Measurements from ENCODE around the gene RERE.

Gene RERE

DNA sequence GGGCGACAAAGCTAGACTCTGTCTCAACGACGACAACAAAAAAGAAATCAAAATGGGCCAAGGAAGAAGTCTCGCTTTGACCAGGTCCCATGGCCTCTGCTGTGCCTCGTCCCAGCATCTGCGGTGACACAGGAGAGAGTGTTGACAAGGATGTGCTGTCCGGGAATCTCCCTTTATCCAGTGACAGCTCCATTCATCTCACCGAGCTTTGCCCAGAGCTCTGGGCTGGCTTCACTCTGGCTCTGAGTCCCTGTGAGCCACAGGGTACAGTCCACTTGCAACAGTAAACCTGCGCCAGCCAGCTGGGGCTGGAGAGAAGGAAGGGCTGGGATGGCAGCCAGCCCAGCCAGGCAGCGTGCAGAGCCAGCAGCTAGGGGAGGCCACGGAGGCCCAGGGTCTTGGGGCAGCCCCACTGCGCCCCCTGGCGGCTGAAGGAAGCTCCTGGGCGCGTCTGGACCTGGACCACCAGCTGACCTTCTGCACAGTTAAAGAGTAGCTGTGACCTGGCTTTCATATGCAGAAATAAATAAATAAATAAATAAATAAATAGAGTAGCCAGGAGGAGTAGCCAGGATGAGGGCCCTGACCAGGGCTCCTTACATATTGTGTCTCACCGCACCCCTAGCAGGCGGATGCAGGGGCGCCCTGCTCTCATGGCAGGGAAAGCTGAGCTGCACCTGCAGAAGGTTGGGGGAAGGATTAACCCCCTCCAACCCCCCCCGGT lies 31.4 kb upstream of the RERE start (continued):
- TF ChIP-seq ZNF133 (tag by site-specific recombination; IDR thresholded peaks at IDR 0.05) (no peak), ZNF518A (tag by site-specific recombination; conservative IDR thresholded peaks at IDR 0.05; ENCODE audit: low read depth) (peak; percentile 72), GLI2 (tag by site-specific recombination; IDR thresholded peaks at IDR 0.05; ENCODE audit: borderline replicate concordance, low read depth) (no peak), ZBTB21 (tag by site-specific recombination; IDR thresholded peaks at IDR 0.05) (no peak), ZNF302 (tag by site-specific recombination; IDR thresholded peaks at IDR 0.05; ENCODE audit: low read depth) (no peak), ZNF571 (tag by site-specific recombination; IDR thresholded peaks at IDR 0.05) (no peak), ZNF776 (tag by site-specific recombination; IDR thresholded peaks at IDR 0.05; ENCODE audit: borderline replicate concordance) (no peak), ZNF23 (tag by site-specific recombination; IDR thresholded peaks at IDR 0.05; ENCODE audit: borderline replicate concordance) (no peak), ZBTB17 (tag by site-specific recombination; IDR thresholded peaks at IDR 0.05) (peak; percentile 75), ZNF157 (tag by site-specific recombination; IDR thresholded peaks at IDR 0.05) (no peak), ZNF785 (tag by site-specific recombination; IDR thresholded peaks at IDR 0.05) (no peak), ZNF580 (tag by site-specific recombination; IDR thresholded peaks at IDR 0.05) (no peak), ZNF10 (tag by site-specific recombination; IDR thresholded peaks at IDR 0.05) (no peak), ZNF391 (tag by site-specific recombination; IDR thresholded peaks at IDR 0.05; ENCODE audit: borderline replicate concordance, low read depth) (peak; percentile 29; the same call in 1 of the 2 replicates), ZNF548 (tag by site-specific recombination; IDR thresholded peaks at IDR 0.05) (no peak), ZFP3 (tag by site-specific recombination; IDR thresholded peaks at IDR 0.05; ENCODE audit: low read depth) (no peak), ZSCAN30 (tag by site-specific recombination; IDR thresholded peaks at IDR 0.05) (peak; percentile 94), ZNF138 (tag by site-specific recombination; IDR thresholded peaks at IDR 0.05; ENCODE audit: borderline replicate concordance) (no peak), ZNF555 (tag by site-specific recombination; conservative IDR thresholded peaks at IDR 0.05) (no peak; the same call in 1 of the 2 replicates), ZNF521 (tag by site-specific recombination; IDR thresholded peaks at IDR 0.05) (no peak), SCRT2 (tag by site-specific recombination; IDR thresholded peaks at IDR 0.05) (0 out of 2 replicates have a peak, but pooled peaks have one; percentile 41), ZNF140 (tag by site-specific recombination; IDR thresholded peaks at IDR 0.05) (no peak), ELK4 (IDR thresholded peaks at IDR 0.05; ENCODE audit: borderline replicate concordance, low read depth, low read length) (no peak)
- TF ChIP-seq, protein P1, sequence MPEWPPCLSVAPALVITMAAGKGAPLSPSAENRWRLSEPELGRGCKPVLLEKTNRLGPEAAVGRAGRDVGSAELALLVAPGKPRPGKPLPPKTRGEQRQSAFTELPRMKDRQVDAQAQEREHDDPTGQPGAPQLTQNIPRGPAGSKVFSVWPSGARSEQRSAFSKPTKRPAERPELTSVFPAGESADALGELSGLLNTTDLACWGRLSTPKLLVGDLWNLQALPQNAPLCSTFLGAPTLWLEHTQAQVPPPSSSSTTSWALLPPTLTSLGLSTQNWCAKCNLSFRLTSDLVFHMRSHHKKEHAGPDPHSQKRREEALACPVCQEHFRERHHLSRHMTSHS (tag by site-specific recombination; IDR thresholded peaks at IDR 0.05): no peak
- TF ChIP-seq, protein P2, sequence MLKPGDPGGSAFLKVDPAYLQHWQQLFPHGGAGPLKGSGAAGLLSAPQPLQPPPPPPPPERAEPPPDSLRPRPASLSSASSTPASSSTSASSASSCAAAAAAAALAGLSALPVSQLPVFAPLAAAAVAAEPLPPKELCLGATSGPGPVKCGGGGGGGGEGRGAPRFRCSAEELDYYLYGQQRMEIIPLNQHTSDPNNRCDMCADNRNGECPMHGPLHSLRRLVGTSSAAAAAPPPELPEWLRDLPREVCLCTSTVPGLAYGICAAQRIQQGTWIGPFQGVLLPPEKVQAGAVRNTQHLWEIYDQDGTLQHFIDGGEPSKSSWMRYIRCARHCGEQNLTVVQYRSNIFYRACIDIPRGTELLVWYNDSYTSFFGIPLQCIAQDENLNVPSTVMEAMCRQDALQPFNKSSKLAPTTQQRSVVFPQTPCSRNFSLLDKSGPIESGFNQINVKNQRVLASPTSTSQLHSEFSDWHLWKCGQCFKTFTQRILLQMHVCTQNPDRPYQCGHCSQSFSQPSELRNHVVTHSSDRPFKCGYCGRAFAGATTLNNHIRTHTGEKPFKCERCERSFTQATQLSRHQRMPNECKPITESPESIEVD (tag by site-specific recombination; IDR thresholded peaks at IDR 0.05): no peak
- TF ChIP-seq, protein P3, sequence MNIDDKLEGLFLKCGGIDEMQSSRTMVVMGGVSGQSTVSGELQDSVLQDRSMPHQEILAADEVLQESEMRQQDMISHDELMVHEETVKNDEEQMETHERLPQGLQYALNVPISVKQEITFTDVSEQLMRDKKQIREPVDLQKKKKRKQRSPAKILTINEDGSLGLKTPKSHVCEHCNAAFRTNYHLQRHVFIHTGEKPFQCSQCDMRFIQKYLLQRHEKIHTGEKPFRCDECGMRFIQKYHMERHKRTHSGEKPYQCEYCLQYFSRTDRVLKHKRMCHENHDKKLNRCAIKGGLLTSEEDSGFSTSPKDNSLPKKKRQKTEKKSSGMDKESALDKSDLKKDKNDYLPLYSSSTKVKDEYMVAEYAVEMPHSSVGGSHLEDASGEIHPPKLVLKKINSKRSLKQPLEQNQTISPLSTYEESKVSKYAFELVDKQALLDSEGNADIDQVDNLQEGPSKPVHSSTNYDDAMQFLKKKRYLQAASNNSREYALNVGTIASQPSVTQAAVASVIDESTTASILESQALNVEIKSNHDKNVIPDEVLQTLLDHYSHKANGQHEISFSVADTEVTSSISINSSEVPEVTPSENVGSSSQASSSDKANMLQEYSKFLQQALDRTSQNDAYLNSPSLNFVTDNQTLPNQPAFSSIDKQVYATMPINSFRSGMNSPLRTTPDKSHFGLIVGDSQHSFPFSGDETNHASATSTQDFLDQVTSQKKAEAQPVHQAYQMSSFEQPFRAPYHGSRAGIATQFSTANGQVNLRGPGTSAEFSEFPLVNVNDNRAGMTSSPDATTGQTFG (tag by site-specific recombination; IDR thresholded peaks at IDR 0.05; ENCODE audit: borderline replicate concordance): no peak

Measured in HEK293 (cell line).